Retinal pigment epithelial cell (primary cell): ENCODE data around the gene CDKL4.
"Not testable (repeated sequence)": the region's sequence is repeated elsewhere in the genome, so short reads cannot be mapped to it uniquely, and the experiment has no call there.

Experiments used
- DNase-seq: peaks from one replicate; pipeline ENCODE4 v3.0.0-alpha.2; 2010; ENCODE audit warnings: low read depth
- H3K4me3 ChIP-seq: 2 replicates; pipeline ENCODE4 v1.5.1; 2011; ENCODE audit warnings: mild to moderate bottlenecking, low read length, control low read depth, moderate library complexity
- CTCF ChIP-seq: conservative IDR thresholded peaks from 2 replicates; pipeline ENCODE4 v1.5.1; 2011; ENCODE audit warnings: low read depth, low read length, control low read depth, inconsistent platforms

CDKL4 gene

DNA sequence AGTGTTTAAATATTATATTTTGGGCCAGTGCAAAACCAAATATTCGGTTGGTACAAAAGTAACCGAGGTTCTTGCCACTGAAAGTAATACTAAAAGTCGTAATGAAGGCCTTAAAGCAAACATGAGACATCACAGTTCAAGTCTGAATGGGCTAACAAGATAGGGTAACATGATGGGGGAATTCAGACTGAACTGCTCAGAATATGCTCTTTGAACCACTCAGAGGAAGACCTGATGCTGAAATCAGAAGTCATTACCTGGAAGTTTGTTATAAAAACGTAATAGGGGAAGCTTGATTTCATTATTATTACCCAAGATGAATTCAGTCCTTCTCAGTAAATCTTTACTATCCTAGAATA is 26.6 kb downstream of the CDKL4 start:
- H3K4me3 ChIP-seq: no peak overlapping the region
- TF ChIP-seq CTCF: no peak
- no peak for DNase-seq

- TF ChIP-seq CTCF: no peak
- no peak for DNase-seq
- H3K4me3 ChIP-seq: no peak overlapping the region
Measured at GRCh38 chr2:39216346-39217191, 27.2 kb downstream of the CDKL4 start.

DNA sequence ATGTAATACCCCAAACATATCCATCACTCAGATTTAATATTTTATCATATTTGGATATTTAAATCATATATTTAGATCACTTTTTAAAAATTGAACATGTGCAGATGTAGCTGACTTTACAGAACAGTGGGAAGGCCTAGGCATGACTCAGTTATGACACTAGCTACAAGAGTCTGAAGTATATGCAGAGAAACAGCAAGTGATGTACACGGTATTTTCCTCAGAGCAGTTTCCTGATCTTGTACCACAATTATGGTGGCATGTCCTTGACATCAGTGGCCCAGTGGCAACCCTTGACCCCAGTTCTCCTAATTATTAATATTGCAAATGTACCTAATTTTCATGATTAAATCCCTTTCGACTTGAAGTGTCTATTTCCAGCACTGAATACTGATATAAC is 28.2 kb downstream of the CDKL4 start:
- TF ChIP-seq CTCF: no peak
- DNase-seq: no peak
- no peak overlapping the region for H3K4me3 ChIP-seq

DNA sequence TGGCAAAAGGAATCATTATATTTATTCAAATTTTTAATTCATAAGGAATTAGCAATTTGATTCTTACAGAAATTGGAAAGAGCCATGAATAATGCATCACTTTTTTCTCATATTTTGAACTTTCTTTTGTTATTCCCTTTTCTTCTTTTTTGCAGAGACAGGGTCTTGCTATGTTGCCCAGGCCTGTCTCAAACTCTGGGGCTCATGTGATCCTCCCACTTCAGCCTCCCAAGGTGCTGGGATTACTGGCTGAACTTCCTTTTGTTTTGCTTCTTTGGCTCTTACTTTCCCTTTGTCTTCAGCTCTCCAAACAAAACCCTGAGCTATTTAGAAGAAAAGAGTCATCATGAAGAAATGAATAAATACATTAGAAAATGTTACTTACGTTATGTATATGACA is 30.8 kb downstream of the CDKL4 start:
- TF ChIP-seq CTCF: no peak
- DNase-seq: no peak
- no peak overlapping the region for H3K4me3 ChIP-seq

- DNase-seq: no peak
- H3K4me3 ChIP-seq: no peak overlapping the region
- no peak for TF ChIP-seq CTCF
Measured at GRCh38 chr2:39210846-39211245, 32.9 kb downstream of the CDKL4 start.

DNA sequence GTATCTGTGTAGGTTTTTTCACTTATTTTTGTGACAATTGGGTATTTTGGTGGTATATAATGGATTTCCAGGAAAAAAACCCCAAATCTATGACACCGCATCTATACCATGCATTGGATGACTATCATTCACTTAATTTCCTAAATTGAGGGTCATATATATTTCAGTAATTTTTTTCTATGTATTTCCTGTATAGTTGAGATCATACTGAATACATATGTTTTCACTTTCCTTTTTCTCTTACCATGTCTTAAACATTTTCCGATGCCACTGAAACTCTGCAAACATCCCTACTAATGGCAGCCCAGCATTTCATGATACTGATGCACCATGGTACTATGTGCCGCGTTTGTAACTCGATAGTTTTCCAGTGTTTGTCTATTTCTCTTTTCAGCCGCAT is 40.4 kb downstream of the CDKL4 start:
- no peak for DNase-seq
- no peak overlapping the region for H3K4me3 ChIP-seq
- no peak for TF ChIP-seq CTCF

DNA sequence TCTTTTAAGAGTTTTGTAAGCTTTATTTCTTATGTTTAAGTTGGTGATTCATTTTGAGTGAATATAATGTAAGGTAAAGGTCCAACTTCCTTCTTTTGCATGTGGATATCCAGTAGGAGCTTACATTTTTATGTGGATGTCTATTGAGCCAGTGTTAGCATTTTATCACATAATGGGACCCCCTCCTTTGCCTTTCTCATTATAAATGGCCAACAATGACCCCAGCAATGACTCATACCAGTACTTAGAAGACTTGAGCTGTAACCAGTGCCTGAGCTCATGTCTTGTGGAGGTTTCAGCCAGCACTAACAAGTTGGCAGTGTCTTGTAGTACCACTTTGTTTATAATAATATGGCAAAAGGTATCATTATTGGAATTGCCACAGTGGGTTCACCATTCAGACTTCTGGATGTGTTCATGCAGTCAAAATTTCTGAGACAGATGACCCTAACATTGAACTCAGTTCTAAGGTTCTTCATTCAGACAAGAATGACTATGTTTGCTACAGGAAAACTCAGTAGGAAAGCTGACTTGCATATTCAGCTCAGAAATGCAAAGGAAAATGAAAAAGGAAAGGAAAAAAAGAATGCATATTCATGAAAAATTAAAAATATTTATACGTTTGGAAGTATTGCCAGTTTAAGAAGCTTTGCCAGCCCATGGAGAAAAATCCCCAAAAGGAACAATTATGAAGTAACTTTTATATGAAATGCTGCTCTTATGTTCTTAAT is 41.0 kb downstream of the CDKL4 start:
- DNase-seq: peak; percentile 56
- TF ChIP-seq CTCF: no peak
- no peak overlapping the region for H3K4me3 ChIP-seq

- H3K4me3 ChIP-seq, DNase-seq: not testable (repeated sequence)
Measured at GRCh38 chr2:39197003-39197402, 46.8 kb downstream of the CDKL4 start.
